Stimulated activated CD8-positive, alpha-beta memory T cell treated with anti-CD3 and anti-CD28 coated beads, Interleukin-7, amount 100 ng/mL, for 48 hours (primary cell): ENCODE results near the gene MGRN1.

ENCODE experiments used
- DNase-seq, 2 donors: peaks; one replicate each; pipeline ENCODE4 v3.0.0-alpha.2; 2020; ENCODE audit warnings: low read depth in 1 of 2; ENCODE audit errors: extremely low read depth in 1 of 2

MGRN1 gene

DNA sequence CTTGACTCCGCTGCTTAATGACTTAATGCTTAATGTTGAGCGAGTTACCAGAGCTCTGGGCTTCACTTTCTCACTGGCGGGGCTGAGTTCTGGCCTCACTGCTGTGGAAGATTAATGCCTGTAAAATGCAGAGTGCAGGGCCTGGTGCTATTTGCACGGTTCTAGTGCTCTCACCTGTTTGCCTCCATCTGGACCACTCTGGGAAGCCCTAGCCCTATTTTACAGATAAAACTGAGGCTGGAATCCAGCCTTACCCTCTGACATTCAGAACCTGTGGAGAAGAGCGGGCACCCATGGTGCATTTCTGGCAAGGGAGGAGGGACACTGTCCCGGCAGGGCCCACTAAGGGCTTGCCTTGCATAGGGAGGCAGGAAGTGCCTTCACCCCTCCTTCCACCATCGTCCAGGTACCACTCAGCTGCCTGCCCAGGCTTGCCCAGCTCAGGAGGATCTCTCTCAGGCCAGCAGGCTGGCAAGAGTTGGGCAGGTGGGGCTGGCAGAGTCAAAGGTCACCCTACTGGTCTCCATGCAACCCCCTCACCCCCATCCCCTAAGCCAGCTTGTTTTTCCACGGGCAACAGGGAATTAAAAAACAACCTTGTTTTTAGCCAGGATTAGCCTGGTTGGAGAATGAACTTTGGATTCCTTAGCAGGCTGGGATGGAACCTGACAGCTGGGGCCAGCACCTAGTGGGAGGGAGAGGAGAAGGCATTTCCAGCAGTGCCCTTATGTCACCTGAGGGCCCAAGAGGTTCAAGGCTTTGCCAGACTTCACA lies 5.8 kb upstream of the MGRN1 start:
- no peak for DNase-seq

DNA sequence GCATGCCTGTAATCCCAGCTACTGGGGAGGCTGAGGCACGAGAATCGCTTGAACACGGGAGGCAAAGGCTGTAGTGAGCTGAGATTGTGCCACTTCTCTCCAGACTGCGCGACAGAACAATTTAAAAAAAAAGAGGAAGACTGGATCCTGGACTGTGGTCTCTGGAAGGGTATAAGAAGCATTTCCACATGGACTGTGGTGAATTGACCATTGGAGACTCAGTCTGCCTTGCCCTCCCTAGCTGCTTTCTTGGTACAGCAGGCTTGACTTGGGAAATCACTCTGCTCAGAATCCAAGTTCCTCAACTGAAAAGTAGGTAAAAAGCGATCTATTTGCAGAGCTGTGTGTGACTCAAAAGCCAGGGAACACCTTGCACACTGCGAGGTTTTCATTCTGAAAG lies 1.0 kb upstream of the MGRN1 start:
- no peak for DNase-seq

DNA sequence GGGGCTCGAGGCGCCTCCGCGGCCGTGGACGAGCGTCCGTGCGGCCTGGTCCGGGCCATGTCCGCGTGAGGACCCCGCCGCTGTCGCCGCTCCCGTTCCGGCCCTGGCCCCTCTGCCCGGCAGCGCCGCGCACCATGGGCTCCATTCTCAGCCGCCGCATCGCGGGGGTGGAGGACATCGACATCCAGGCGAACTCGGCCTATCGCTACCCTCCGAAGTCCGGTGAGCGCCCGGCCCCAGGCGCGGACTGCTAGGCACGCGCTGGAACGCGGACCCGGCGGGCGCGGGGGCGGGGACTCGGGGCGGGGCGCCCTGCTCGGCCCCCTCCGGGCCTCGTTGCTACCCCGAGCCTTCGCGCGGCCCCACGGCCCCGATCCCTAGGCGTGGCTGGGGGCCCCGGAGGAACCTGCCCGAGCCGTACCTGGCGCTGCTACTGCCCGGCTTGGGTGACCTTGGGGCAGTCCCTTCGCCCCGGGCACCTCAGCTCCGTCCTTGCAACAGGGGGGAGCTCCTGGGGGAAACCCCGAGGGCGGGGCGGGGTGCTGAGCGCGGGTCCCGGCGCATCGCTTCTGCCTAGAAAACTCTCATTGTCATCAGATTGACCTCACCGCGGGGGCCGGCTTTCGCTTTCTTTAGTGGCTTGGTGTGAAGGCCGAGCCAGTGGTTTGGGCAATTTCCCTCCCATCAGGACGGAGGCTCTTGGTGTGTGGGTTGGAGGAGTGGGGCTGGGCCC lies 367 bp downstream of the MGRN1 start:
- peak; percentile 79 to 87 for DNase-seq

DNA sequence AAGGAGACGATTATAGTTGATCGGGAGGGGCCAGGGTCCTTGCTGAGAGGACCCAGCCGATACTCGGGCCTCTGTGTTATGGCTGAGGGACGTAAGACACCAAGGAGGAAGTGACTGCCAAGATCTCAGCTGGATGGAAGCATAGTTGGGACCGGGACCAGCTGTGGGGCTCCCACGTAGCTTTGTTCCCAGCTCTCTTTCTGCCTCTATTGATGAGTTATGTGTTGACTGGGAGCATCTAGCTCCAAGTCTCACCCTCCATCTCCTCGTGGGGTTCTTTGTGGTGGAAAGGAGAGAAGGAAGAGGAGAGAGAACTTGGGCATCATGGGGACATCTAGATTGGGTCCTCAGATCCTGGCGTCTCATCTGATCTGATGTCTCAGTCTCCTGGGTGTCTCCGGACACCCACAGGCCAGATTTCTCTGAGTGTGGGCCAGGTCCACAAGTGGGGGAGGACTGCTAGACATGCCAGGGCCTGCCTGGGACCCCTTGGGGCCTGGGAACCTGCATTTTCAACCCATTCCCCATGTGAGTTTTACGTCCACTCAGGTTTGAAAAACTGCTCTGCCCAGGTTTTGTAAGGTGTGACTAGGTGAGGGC lies 1.0 kb downstream of the MGRN1 start:
- DNase-seq: no peak

DNA sequence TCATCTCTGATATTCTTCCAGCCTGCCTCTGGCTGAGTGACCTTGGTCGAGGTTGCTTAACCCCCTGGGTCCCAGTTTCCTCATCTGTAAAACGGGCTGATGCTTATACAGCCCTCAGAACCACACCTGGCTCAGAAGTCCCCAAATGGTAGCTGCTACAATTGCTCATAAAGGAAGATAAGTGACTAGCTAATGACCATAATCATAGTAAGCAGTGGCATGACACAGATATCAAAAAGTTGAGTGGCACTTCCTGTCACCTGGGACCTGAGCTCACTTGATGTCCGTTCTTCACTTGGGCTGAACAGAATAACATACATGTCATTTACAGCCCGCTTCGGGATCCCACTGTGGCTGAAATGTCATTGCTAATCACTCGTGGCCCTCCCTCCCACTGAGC lies 1.8 kb downstream of the MGRN1 start:
- no peak for DNase-seq

DNA sequence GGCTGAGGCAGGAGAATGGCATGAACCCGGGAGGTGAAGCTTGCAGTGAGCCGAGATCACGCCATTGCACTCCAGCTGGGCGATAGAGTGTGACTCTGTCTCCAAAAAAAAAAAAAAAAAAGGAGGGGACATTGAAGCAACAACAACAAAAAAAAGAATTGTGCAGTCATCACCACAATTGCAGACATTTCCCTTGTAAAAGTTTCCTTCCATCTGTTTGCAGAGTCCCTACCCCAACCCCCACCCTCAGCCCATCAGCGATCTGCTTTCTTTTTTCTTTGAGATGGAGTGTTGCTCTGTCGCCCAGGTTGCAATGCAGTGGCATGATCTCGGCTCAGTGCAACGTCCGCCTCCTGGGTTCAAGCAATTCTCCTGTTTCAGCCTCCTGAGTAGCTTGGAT lies 3.7 kb downstream of the MGRN1 start:
- DNase-seq: no peak

DNA sequence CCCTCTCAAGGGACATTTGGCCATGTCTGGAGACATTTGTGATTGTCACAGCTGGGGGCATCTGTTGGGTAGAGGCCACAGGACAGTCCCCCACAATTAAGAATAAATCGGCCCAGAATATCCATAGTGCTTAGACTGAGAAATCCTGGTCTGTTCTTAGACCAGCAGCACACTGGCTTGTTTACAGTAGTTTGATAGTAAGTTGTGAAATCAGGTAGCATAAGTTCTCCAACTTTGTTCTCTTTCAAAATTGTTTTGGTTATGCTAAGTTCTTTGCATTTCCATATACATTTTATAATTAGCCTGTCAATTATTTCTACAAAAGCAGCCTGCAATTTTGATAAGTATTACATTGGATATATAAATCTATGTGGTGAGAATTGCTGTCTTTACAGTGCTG lies 6.8 kb downstream of the MGRN1 start:
- DNase-seq: no peak

DNA sequence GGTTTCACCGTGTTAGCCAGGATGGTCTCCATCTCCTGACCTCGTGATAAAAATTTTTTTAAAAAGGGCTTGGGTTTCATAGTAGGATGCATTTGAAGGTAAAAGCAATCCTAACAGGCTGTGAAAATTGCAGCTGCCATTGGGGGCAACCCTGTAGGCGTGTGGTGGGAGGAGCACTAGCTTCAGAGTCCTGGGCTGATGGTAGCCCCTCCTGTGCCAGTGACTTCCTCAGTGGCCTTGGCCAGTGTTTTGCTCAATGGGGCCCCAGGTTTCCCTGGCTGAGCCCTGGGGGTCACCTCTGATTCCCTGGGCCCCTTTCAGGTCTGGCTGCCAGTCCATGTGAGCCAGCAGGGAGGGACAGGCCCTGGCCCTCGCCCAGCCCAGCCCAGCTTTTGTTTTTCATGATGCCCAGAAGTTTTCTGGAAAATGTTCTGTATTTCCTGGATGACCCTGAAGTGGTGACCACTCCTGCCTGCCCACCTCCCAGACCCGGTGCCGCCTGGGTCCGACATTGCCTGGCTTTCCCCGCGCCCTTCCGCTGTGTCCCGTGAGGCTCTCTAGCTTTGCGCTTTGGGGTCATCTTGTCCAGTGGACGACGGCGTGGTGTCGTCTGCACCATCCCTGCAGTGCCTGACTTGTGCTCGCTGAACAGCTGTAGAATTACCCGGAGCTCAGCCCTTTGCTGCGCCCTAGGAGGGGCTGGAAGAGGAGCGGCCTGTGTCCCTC lies 9.4 kb downstream of the MGRN1 start:
- DNase-seq: no peak

DNA sequence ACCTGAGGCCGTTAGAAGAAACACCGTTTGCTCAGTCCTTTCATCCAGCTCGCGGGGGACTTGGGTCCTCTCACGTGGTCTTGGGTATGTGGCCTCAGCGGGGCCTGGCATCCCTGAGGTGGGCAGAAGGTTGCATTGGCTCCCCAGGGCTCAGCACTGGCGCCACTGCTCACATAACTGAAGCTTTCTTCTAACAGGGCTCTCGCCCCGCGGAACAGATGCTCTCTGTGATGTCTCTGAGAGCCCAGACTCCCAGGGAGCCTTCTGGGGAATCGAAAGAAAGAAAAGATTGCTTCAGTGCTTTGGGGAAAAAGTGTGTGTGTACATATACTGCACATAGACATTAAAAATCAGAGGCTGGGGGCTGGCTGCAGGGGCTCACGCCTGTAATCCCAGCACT lies 10.1 kb downstream of the MGRN1 start:
- no peak for DNase-seq

DNA sequence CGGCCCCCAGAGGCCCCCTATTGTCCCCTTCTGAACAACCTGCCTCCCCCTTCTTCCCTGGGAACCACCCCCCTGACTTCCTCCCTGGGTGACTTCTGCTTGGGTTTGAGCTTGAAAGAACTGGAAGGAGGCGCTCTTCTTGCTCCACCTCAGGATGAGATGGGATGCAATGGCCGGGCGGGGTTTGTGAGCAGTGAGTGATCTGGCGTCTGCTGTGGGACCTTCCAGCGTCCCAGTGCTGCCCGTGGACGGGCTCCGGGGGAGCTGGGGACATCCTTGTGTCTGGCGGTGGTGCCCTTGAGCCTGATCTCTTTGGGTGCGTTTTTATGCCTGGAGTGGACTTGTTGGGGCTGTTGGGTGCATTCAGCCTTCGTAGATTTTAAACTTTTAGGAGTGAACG lies 11.6 kb downstream of the MGRN1 start:
- no peak for DNase-seq

DNA sequence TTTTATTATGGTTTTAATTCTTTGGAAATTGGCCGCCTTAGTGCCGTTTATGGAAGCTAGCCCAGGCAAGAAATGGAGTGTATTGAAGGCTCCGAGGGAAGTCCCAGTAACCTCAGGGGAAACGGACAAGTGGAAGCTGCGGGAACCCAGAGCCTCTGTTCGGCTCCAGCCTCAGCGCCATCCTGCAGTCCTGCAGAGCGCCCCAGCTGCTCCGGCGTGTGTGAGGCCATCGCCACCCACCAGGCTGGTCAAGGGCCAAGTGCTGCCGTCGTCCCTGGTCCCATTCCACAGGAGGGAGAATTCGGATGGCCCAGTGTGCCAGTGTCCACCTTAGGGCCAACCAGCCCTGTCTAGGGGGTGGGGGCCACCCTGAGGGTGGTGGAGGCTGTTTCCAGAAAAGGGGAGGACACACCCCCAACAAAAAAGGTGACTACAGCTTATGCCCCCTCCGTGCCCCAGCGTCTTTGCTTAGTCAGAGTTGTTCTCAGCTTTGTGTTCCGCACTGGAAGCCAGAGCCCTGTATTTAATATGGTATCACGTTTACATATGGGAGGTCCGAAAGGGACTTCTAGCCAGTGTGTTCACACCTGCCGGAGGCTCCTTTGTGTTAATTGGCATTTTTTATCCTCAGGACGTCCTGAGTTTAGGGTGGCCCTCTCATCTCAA lies 13.0 kb downstream of the MGRN1 start:
- DNase-seq: no peak

DNA sequence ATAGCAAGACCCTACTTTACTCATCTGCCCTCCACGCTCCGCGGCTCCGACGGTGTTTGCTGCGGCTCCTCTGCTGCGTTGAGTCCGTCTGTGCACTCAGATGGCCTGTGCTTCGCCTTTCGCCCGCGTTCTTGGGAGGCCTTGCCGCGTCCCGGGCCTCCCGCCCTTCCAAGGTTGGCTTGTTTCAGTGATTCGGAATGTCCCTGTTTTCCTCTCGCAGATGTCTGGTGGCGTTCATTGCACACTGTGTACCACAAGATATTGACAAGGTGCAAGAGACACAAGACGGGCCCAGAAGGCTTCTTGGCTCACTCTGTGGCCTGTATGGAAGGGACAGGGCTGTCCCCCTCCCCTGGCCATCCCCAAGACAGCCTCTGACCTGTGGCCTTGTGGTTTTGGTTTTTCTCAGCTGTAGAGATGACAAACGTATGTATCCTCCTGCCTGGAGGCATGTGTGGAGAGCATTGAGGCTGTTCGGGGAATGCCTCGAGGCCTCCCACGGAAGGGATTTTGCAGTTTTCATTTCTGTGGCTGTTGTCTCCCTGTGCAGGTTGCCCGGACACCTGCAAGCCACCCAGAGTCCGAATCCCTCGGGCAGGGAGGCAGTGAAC lies 15.4 kb downstream of the MGRN1 start:
- DNase-seq: no peak

DNA sequence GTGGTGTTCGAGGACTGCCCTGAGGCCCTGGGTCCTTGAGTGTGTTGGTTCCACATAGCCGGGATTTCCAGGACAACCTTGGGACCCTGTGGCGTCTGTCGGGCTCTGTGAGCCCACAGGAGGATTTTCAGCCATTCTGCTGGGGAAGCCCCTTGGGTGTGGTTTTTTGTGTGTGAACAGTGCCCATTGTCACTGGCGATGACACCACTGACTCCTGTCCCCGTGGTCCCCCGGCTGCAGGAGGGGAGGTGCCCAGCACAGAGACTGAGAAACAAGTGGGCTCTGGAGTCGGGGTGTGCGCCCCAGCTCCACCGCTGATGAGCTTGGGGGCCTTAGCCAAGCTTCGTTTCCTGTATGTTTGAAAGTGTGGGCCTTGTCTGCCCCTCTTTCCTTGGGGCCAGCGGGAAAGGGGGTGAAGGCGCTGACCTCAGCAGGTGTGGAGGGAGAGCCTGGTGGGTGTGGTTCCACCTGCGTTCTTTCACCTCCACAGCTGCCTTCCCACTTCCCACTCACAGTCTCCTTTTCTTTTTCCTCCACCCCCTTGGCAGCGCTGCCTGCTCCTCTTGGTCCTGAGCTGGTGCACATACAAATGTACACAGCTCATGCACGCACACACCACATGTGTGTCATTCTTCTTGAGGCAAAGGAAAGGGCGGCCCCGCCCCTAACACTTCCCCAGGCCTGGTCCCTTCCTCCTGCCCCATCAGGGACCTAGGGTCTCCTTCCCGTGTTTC lies 16.1 kb downstream of the MGRN1 start:
- no peak for DNase-seq

DNA sequence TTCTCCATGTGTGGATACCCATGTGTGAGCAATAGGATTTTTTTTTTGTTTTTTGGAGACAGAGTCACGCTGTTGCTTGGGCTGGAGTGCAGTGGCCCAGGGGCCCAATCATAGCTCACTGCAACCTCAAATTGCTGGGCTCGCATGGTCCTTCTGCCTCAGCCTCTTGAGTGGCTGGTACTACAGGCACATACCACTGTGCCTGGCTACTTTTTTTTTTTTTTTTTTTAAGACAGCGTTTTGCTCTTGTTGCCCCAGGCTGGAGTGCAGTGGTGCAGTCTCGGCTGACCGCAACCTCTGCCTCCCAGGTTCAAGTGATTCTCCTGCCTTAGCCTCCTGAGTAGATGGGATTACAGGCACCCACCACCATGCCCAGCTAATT lies 16.7 kb downstream of the MGRN1 start:
- DNase-seq: no peak

DNA sequence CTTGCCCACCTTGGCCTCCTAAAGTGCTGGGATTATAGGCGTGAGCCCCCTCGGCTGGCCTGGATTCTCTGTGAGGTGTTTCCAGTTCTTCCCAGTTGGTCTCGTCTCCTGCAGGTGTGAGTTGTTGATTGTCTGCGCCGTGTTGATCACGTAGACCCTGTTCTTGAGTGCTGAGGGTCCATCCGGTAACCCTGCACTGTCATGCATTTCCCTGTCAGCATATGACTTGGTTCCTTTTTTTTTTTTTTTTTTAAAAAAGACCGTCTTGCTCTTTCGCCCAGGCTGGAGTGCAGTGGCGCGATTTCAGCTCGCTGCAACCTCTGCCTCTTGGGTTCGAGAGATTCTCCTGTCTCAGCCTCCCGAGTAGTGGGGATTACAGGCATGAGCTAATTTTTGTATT lies 17.3 kb downstream of the MGRN1 start:
- DNase-seq: no peak

DNA sequence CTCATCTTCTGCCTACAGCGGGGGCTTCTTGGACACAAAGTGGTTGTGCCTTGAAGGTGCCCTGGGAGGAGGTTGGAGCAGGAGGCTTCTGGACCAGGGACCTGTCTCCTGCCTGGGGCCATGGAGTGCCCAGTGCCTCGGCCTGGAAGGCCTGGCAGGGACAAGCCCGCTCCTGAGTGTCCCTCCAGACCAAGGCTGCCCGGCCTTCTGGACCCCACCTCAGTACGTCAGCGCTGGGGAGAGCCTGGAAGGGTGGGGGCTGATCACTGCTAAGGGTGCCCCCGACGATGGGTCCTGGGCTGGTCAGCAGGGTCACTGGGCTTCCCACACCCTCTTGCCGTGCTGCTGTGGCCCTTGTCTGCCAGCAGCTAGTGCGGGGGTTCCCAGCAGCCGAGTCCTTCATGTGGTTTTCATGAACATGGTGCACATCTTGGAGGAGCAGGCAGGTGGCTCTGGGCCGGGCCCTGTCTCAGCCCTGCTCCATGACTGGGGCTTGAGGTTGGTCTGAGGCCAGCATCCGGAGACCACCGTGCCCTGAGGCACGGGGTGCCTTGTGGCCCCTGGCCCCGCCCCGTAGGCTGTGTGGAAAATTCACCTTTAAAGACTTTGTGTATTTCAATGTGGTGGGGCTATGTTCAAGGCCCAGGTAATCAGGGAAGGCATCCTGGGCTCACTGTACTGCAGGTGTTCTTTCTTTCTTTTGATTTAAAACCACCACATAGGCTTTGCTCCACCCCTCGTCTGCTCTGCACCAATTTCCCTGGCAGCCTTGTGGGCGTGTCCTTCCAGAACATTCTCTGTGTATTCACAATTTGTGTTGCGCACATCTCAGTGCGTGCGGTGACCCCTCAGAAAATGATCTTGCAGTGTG lies 22.4 kb downstream of the MGRN1 start:
- DNase-seq: no peak

DNA sequence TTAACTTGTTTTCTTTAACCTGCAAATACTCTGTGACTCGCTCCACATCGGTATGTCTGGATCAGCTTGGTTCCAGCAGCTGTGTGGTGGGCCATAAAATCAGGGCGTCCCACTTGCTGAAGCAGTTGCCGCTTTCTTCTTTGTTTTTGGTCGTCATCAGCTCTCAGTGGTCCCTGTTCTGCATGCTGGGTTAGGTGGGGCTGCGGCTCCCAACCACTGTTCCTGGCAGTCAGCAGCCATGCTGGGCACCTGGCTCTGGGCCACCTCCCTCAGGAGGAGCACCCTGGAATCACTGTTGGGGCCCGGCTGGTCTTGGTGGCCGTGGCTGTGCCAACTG lies 23.0 kb downstream of the MGRN1 start:
- DNase-seq: no peak

DNA sequence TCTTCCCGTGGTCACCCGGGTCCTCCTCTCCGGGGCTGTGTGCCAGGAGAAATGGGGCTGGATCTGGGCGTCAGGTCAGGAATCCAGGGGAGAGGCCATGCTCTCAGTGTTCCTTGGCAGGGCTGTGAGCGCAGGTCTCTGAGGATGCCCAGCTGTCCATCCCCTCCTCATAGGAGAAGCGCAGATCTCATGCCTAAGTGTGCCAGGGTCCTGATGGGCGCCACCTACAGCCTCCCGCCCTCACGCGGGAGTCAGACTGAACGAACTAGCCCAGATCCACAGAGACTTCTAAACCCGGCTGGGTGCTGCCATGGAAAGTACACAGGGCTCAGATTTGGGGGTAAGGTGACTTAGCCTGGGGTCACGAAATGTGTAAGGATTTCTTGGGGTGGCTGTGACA lies 24.3 kb downstream of the MGRN1 start:
- no peak for DNase-seq
